ENCODE measurements around the gene RNF217. TPM values are rescaled to one million over a fixed set of nuclear protein-coding genes. Genes with fewer than 3 reads are reported as not detected.

Gene RNF217
- total and polyA plus RNA-seq, 2 of the 8 experiments (the other 6 are each of a cell fraction or from before 2014, with no cell fraction given) = 2.0 to 8.9 TPM

GRCh38 chr6:125132058-125132457, 169.8 kb downstream of the RNF217 start:
- Histone ChIP-seq H3K79me2 (ENCODE audit: control insufficient read depth in 1 of 2, insufficient read depth in 2 of 2, low read length in 2 of 2) (no peaks in the 10 kb centered on the region), H2BK20ac (ENCODE audit: low read length) (no peak overlapping the region), H3K4me1 (replicated peaks in 1 of 4; ENCODE audit: control insufficient read depth in 3 of 4, insufficient read depth in 4 of 4, low read length in 3 of 4) (no peaks in the 10 kb centered on the region), H4K5ac (ENCODE audit: insufficient read length, low read depth, low read length) (no peak overlapping the region), H4K8ac (ENCODE audit: extremely low read depth, insufficient read depth, low read length) (no peak overlapping the region), H3K9me3 (ENCODE audit: insufficient read depth in 2 of 2, low read depth in 1 of 2, low read length in 1 of 2) (no peaks in the 10 kb centered on the region), H3K27me3 (replicated peaks in 1 of 4; ENCODE audit: control insufficient read depth in 3 of 4, extremely low read depth in 1 of 4, insufficient read depth in 3 of 4, low read length in 3 of 4) (no peaks in the 10 kb centered on the region), H2BK12ac (ENCODE audit: low read depth, low read length) (no peak overlapping the region), H3K23ac (ENCODE audit: insufficient read length) (no peak overlapping the region), H3K4ac (replicated peaks; ENCODE audit: insufficient read length, low read depth, low read length) (no peak overlapping the region), H2BK15ac (ENCODE audit: low read length) (no peak overlapping the region), H2BK5ac (ENCODE audit: low read depth, low read length) (no peak overlapping the region), H3K27ac (ENCODE audit: low read depth, low read length) (no peak overlapping the region), H3K9ac (replicated peaks in 1 of 4; ENCODE audit: extremely low read depth in 1 of 4, low read depth in 3 of 4, low read length in 3 of 4) (no peak overlapping the region), H3K23me2 (ENCODE audit: low read depth, low read length) (no peaks in the 10 kb centered on the region), H3K4me2 (ENCODE audit: insufficient read depth in 1 of 2, low read depth in 2 of 2, low read length in 2 of 2) (no peak overlapping the region), H3K14ac (ENCODE audit: insufficient read length) (no peak overlapping the region), H4K91ac (replicated peaks; ENCODE audit: insufficient read length, low read length) (no peak overlapping the region), H3K36me3 (ENCODE audit: control insufficient read depth in 2 of 4, insufficient read depth in 4 of 4, low read length in 3 of 4) (no peaks in the 10 kb centered on the region), H3K79me1 (ENCODE audit: low read depth, low read length) (no peaks in the 10 kb centered on the region), H3K4me3 (ENCODE audit: extremely low read depth in 1 of 4, insufficient read depth in 2 of 4, low read depth in 3 of 4, low read length in 4 of 4) (no peak overlapping the region), H3K56ac (replicated peaks; ENCODE audit: insufficient read length, low read depth, low read length) (no peak overlapping the region), H2BK120ac (replicated peaks; ENCODE audit: low read depth, low read length) (no peak overlapping the region), H2AFZ (ENCODE audit: low read length) (no peak overlapping the region), H4K20me1 (replicated peaks in 1 of 2; ENCODE audit: control insufficient read depth in 1 of 2, insufficient read depth in 2 of 2, low read length in 2 of 2) (no peaks in the 10 kb centered on the region), H3K18ac (ENCODE audit: extremely low read depth, low read length) (no peak overlapping the region), H2AK5ac (ENCODE audit: low read depth, low read length) (no peak overlapping the region)
- DNase-seq (ENCODE audit: low read depth in 1 of 2, low spot score in 2 of 2) = no peak
- POLR2A ChIA-PET (ENCODE audit: partially characterized antibody) = interaction anchor here (0.6 kb wide), 1 partner anchor 624 kb away, joined by 3 read pairs; no protein-coding TSS in a partner anchor
- CTCF ChIA-PET (ENCODE audit: partially characterized antibody) = interaction anchor here (0.7 to 2.3 kb wide), 6 partner anchors 10 to 60 kb away, joined by 3 to 9 read pairs (median 4); partner anchors contain the start of gene TPD52L1
- FAIRE-seq = no peak
- 64% methylated on average over 1 of the region's 1 CpG; no CpG with 5 or more reads in 1 of the 2 experiments for WGBS, 2 experiments (ENCODE audit: extremely low coverage in 1 of 2, insufficient coverage in 1 of 2, insufficient read length in 1 of 2, insufficient replicate concordance in 2 of 2, low coverage in 1 of 2, low lambda C conversion rate in 2 of 2, missing lambda C conversion rate in 1 of 2)
- TF ChIP-seq EZH2 (IDR thresholded peaks at IDR 0.05; ENCODE audit: low read depth, low read length, severe bottlenecking) = no peak

All from H1 (cell line).